ENCODE results near the gene SPINDOC.

DNA sequence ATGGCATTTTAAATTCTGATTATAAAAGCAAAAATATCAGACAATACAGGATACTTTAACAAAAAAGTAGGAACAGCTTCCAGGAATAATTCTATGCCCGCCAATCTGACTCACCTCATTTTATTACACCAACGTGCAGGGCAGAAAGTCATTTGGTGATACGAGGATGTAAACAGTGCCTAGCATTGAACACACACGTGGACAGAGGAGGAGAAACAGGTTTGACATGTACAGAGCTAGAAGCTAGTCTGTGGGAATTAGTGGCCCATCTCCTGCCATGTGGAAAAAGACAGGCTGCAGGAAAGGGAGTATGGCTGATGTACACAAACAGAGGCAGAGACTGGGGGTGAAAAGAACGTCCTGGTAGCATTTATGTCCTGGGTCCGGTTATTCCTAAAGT is 9.0 kb upstream of the SPINDOC start:
- TF ChIP-seq, protein P1, sequence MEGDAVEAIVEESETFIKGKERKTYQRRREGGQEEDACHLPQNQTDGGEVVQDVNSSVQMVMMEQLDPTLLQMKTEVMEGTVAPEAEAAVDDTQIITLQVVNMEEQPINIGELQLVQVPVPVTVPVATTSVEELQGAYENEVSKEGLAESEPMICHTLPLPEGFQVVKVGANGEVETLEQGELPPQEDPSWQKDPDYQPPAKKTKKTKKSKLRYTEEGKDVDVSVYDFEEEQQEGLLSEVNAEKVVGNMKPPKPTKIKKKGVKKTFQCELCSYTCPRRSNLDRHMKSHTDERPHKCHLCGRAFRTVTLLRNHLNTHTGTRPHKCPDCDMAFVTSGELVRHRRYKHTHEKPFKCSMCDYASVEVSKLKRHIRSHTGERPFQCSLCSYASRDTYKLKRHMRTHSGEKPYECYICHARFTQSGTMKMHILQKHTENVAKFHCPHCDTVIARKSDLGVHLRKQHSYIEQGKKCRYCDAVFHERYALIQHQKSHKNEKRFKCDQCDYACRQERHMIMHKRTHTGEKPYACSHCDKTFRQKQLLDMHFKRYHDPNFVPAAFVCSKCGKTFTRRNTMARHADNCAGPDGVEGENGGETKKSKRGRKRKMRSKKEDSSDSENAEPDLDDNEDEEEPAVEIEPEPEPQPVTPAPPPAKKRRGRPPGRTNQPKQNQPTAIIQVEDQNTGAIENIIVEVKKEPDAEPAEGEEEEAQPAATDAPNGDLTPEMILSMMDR (conservative IDR thresholded peaks at IDR 0.05; ENCODE audit: low read depth, low read length), result no peak
- no peak for TF ChIP-seq EZH2 (IDR thresholded peaks at IDR 0.05; ENCODE audit: borderline replicate concordance, low read depth, low read length, poor library complexity, severe bottlenecking)
